Left lung (tissue), 10 donors: Measurements from ENCODE around the gene C20orf144. TPM values are rescaled to one million over a fixed set of nuclear protein-coding genes. Genes with fewer than 3 reads are reported as not detected.

Experiments used
- ATAC-seq: fragments of 200-7000 bp; cut with Tn5 transposase; one replicate; pipeline ENCODE4 v1.9.1; 2020; ENCODE audit warnings: moderate library complexity
- DNase-seq, 4 donors: peaks; one replicate each; pipeline ENCODE4 v3.0.0-alpha.2; 2013 to 2020
- H3K27ac ChIP-seq, 2 donors: fragments of 200-600 bp; sonication (generic) in 1 of 2; one replicate each; pipeline versions ENCODE4 v1.5.0 to v1.8.0; 2020 to 2021
- H3K27me3 ChIP-seq, 2 donors: fragments of 200-600 bp; sonication (generic) in 1 of 2; one replicate each; pipeline versions ENCODE4 v1.5.0 to v1.8.0; 2020 to 2021
- H3K36me3 ChIP-seq, 2 donors: fragments of 200-600 bp; sonication (generic) in 1 of 2; one replicate each; pipeline versions ENCODE4 v1.5.0 to v1.8.0; 2020 to 2021
- H3K4me1 ChIP-seq, 2 donors: fragments of 200-600 bp; one replicate each; pipeline ENCODE4 v1.8.0; 2021
- H3K4me3 ChIP-seq, 2 donors: fragments of 200-600 bp; sonication (generic) in 1 of 2; one replicate each; pipeline versions ENCODE4 v1.5.0 to v1.8.0; 2020 to 2021; ENCODE audit warnings: mild to moderate bottlenecking in 1 of 2
- H3K9me3 ChIP-seq, 2 donors: fragments of 200-600 bp; sonication (generic) in 1 of 2; one replicate each; pipeline versions ENCODE4 v1.5.0 to v1.8.0; 2020 to 2021
- intact Hi-C, 2 donors: fragments of 100-400 bp; cut with DNase I; formaldehyde crosslinking; loops; one replicate each; pipeline versions ENCODE4 v1.11.2 to v1.14.2; 2022
- polyA plus RNA-seq, 6 donors: library from polyadenylated mRNA; unstranded; fragments of 120-200 nt; gene quantifications; one replicate each; pipeline ENCODE4 v1.2.1, GENCODE V29; 2013; ENCODE audit not compliant: insufficient read length in 6 of 6
- total RNA-seq, 2 donors: library from RNA; stranded (reverse); fragmentation: NEBNext Ultra II Directional; extraction: Animal tissue kit (Norgen Biotek cat#: 25700); gene quantifications; one replicate each; pipeline ENCODE4 v1.2.1, GENCODE V29; 2021
- TF ChIP-seq, protein P1 (sequence below), 2 donors: fragments of 200-600 bp; sonication (generic) in 1 of 2; IDR thresholded peaks; one replicate each; pipeline versions ENCODE4 v1.5.0 to v1.8.0; 2021; ENCODE audit warnings: antibody characterized with exemption in 2 of 2
- donor health status: DM: no; HTN: yes; CAD: no.
- donor health status: DM: no; HTN: no; CAD: no.

The C20orf144 gene
- total and polyA plus RNA-seq, 8 donors = 0.24 to 0.78 (median 0.34) TPM; not detected in 1

DNA sequence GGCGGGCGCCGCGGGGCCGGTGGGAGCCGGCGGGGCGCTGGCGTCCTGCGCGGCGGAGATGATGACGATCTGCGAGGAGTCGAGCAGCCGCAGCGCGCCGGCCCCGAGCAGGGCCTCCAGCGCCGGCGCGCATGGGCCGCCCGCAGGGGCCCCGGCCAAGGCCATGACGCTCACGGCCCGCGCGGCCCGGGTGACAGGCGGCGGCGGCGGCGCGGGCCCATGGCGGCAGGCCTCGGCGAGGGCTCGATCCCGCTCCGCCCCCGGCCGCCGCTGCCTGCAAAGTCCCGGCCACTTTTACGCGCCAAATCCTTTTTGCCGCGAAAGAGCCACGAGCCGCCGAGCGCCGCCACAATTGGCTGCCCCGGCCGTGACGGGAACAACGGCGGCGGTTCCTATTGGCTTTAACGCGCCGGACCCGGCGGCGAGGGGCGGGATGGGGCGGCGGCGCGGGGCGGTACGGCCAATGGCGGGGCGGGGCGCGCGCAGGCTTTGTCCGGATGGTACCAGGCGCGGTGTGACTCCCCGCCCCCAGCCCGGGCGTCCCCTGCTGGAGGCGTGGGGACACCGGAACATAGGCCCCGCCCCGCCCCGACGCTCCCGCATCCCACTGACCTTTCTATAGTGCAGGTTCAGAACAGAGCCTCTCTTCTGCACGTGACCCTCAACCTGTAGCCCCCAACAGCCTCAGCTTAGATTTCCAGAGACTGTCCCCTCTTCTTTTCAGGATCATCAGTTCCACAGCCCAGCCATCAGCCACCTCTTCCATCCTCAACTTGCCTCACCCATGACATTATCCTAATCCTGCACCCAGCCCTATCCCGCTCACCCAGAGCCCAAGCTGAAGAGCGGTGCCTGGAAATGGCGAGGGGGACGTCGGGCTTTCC, 24.2 kb downstream of the C20orf144 start, which contains the start of gene E2F1:
TSS of gene E2F1 (minus strand) at position 286 of the 884 bp plus-strand sequence. CDS start at position 165, 121 bp downstream.
- peak within 1 kb of the TSS; percentile 3 to 57 for H3K27ac ChIP-seq
- intact Hi-C loops = no loop called here
- peaks cover 11 to 50% of the 10 kb centered on the region in 2 donors for H3K4me1 ChIP-seq

DNA sequence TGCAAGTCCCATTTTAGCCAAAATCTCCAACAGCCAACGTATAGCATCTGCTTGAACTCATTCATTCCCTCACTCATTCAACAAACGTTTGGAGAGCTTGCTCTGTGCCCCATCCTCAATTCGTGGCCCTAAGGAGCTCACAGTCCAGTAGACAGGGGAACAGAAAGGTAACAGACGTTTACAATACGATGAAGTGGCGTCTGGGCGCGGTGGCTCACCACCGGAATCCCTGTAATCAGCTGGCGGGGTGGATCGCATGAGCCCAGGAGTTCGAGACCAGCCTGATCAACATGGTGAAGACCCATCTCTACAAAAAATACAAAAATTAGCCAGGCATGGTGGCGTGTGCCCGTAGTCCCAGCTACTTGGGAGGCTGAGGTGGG, 24.8 kb downstream of the C20orf144 start:
- no peak for ATAC-seq
- intact Hi-C loops = no loop called here
- H3K36me3 ChIP-seq = no peaks in the 10 kb centered on the region
- peak overlapping the region in 1 of 2 donors; percentile 57 for H3K27ac ChIP-seq
- DNase-seq = no peak
- H3K4me3 ChIP-seq = peak overlapping the region; percentile 13 to 46
- H3K9me3 ChIP-seq = no peaks in the 10 kb centered on the region
- no peaks in the 10 kb centered on the region for H3K27me3 ChIP-seq
- TF ChIP-seq, protein P1, sequence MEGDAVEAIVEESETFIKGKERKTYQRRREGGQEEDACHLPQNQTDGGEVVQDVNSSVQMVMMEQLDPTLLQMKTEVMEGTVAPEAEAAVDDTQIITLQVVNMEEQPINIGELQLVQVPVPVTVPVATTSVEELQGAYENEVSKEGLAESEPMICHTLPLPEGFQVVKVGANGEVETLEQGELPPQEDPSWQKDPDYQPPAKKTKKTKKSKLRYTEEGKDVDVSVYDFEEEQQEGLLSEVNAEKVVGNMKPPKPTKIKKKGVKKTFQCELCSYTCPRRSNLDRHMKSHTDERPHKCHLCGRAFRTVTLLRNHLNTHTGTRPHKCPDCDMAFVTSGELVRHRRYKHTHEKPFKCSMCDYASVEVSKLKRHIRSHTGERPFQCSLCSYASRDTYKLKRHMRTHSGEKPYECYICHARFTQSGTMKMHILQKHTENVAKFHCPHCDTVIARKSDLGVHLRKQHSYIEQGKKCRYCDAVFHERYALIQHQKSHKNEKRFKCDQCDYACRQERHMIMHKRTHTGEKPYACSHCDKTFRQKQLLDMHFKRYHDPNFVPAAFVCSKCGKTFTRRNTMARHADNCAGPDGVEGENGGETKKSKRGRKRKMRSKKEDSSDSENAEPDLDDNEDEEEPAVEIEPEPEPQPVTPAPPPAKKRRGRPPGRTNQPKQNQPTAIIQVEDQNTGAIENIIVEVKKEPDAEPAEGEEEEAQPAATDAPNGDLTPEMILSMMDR (IDR thresholded peaks at IDR 0.05) = no peak
- H3K4me1 ChIP-seq = peaks cover 11 to 50% of the 10 kb centered on the region in 2 donors

More for the DNA sequence above, 24.2 kb downstream of the C20orf144 start, which contains the start of gene E2F1:
- Histone ChIP-seq H3K4me3 (peak within 1 kb of the TSS; percentile 13 to 46), H3K36me3 (no peaks in the 10 kb centered on the region), H3K27me3 (no peaks in the 10 kb centered on the region), H3K9me3 (no peaks in the 10 kb centered on the region)
- DNase-seq = peak; percentile 85 to 99 (median 94)
- TF ChIP-seq, protein P1 (IDR thresholded peaks at IDR 0.05) = peak; percentile 27 to 53
- peak; percentile 97 for ATAC-seq

DNA sequence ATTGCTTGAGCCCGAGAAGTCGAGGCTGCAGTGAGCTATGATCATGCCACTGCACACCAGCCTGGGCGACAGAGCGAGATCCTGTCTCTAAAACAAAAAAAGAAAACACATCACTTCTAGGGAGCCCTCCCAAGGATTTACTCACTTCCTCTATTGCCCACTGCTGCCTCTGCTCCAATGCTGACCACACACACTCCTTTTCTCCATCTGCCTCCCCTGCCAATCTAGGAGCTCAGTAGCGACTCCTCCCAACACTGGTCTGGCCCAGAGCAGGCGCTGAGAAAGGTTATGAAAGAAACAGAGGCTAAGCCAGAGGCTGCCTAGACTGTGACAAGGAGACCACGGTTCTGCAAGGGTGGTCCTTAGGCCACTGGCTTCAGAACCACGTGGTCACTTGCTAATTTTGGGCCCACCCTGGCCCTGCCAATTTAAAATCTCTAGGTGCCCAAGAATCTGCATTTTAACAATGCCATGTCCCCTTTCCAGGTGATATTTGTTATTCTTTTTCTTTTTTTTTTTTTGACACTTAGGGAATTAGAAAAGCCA, 25.3 kb downstream of the C20orf144 start:
- intact Hi-C loops = no loop called here
- Histone ChIP-seq H3K27ac (peak overlapping the region in 1 of 2 donors; percentile 57), H3K4me3 (no peak overlapping the region), H3K27me3 (no peaks in the 10 kb centered on the region), H3K36me3 (no peaks in the 10 kb centered on the region), H3K9me3 (no peaks in the 10 kb centered on the region), H3K4me1 (peaks cover 11 to 46% of the 10 kb centered on the region in 2 donors)
- TF ChIP-seq, protein P1 (IDR thresholded peaks at IDR 0.05) = no peak
- no peak for ATAC-seq
- no peak for DNase-seq

DNA sequence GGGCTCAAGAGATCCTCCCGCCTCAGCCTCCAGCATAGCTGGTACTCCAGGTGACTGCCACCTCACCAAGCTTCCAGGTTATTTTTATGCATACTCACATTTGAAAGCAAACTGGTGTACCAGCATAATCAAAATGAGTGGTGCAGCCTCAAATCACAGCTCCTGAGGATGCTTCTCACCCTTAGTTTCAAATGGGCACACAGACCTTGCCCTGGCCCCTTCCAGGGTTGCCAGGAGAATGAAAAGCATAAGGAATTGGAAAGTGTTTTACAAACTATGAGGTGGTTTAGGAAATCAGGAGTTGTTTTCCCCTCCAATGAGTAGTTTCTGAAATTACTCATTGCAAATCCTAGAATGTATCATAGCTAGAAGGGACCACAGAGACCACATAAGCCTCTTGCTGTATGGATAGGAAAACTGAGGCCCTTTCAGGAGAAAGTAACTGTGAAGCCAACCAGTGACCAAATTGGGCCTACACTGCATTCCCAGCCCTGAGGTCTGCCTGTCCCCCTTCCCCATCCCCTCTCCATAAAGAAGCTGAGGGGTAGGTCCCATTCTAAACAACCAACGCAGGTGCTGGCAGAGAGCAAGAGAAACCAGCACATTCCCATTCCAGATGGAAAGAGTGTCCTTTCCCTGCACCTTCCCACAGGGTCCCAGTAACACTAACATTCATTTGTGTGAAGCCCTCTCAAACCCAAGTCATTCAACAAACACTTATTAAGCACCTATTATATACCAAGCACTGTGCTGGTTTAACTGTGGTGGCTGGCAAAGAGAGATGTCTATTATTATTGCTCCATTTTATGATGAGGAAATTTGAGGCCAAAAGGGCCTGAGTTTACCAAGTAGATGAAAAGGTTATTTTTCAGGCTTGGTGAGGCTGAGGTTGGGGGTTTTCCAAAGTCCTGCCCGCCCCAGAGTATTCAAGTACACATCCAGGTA, 26.1 kb downstream of the C20orf144 start:
- intact Hi-C loops = no loop called here
- H3K4me3 ChIP-seq = no peak overlapping the region
- DNase-seq (no peak), ATAC-seq (no peak)
- H3K27ac ChIP-seq = no peak overlapping the region
- TF ChIP-seq, protein P1 (IDR thresholded peaks at IDR 0.05) = no peak
- H3K4me1 ChIP-seq = peaks cover 11 to 39% of the 10 kb centered on the region in 2 donors
- no peaks in the 10 kb centered on the region for H3K36me3 ChIP-seq
- no peaks in the 10 kb centered on the region for H3K27me3 ChIP-seq
- H3K9me3 ChIP-seq = no peaks in the 10 kb centered on the region
